Measurements from ENCODE around the gene LEKR1.

GRCh38 chr3:156787001-156787400, 39.2 kb upstream of the LEKR1 start:
- TF ChIP-seq CTCF (IDR thresholded peaks at IDR 0.05; ENCODE audit: low read length) (no peak), EZH2 (optimal IDR thresholded peaks at IDR 0.05; ENCODE audit: low read depth, low read length) (no peak), EZH2phosphoT487 (IDR thresholded peaks at IDR 0.05; ENCODE audit: low read length) (no peak)
